HEK293T (cell line): ENCODE results near the gene MGMT.

Source experiments
- ARNT ChIP-seq: fragments of 450-650 bp; IDR thresholded peaks from 2 replicates; pipeline ENCODE4 v1.6.1; 2017; ENCODE audit warnings: mild to moderate bottlenecking
- ELF4 ChIP-seq: fragments of 450-650 bp; IDR thresholded peaks from 2 replicates; pipeline ENCODE4 v1.6.1; 2017; ENCODE audit warnings: antibody characterized with exemption
- NFRKB ChIP-seq: fragments of 450-650 bp; IDR thresholded peaks from 2 replicates; pipeline ENCODE4 v1.6.1; 2016; ENCODE audit warnings: mild to moderate bottlenecking, moderate library complexity

DNA sequence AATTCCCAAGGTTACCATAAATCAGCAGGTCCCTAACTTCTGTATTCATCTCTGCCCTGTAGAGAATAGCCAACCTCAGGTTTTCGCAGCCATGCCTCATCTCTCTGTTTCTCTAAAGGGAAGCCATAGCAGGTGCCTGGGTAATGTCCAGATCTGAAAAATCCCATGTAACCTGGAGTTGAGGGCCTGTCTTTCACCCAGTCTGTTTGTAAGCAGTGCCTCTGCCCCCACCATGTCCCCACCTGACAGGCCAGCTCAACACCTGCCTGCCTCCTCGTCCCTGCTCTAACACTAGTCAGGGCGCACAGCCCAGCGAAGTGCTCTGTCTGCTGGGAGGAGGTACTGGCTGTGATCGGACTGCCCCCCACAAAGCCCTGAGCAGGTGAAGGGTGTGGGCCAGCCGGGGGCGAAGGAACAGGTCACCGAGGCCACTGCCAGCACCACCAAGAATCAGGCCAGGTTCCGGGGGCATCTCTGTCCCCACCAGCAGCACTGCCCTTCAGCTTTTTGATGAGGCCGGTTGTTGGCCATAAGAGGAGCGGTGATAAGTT lies 210.4 kb downstream of the MGMT start:
- TF ChIP-seq NFRKB, result no peak
- TF ChIP-seq ELF4, result no peak
- no peak for TF ChIP-seq ARNT
